Measurements from ENCODE around the gene LDHA. TPM values are rescaled to one million over a fixed set of nuclear protein-coding genes. Genes with fewer than 3 reads are reported as not detected.
A peak's percentile ranks its signal among the peaks of the same experiment; 100 is the strongest.
"Not testable (repeated sequence)": the region's sequence is repeated elsewhere in the genome, so short reads cannot be mapped to it uniquely, and the experiment has no call there.

The LDHA gene
- total RNA-seq, 1 donor from 2014 or later: 173 TPM

DNA sequence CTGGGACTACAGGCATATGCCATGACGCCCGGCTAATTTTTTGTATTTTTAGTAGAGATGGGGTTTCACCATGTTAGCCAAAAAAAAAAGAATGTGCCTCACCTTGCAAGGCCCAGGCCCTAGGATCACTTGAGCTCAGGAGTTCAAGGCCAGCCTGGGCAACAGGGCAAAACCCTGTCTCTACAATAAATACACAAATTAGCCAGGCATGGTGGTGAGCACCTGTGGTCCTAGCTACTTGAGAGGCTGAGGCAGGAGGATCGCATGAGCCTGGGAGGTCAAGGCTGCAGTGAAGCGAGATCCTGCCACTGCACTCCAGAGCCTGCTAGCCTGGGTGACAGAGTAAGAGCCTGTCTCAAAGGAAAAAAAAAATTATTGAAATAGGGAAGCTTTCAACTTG is 9.7 kb downstream of the LDHA start:
- Mint-ChIP-seq H3K9me3 (no peaks in the 10 kb centered on the region), H3K27me3 (no peaks in the 10 kb centered on the region), H3K36me3 (peaks cover 31% of the 10 kb centered on the region), H3K4me3 (no peak overlapping the region), H3K4me1 (ENCODE audit: unreplicated experiment) (no peaks in the 10 kb centered on the region), H3K27ac (no peak overlapping the region)
- DNase-seq (ENCODE audit: extremely low spot score, unreplicated experiment): peak; percentile 18
- TF ChIP-seq, protein P1, sequence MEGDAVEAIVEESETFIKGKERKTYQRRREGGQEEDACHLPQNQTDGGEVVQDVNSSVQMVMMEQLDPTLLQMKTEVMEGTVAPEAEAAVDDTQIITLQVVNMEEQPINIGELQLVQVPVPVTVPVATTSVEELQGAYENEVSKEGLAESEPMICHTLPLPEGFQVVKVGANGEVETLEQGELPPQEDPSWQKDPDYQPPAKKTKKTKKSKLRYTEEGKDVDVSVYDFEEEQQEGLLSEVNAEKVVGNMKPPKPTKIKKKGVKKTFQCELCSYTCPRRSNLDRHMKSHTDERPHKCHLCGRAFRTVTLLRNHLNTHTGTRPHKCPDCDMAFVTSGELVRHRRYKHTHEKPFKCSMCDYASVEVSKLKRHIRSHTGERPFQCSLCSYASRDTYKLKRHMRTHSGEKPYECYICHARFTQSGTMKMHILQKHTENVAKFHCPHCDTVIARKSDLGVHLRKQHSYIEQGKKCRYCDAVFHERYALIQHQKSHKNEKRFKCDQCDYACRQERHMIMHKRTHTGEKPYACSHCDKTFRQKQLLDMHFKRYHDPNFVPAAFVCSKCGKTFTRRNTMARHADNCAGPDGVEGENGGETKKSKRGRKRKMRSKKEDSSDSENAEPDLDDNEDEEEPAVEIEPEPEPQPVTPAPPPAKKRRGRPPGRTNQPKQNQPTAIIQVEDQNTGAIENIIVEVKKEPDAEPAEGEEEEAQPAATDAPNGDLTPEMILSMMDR (conservative IDR thresholded peaks at IDR 0.05): no peak

DNA sequence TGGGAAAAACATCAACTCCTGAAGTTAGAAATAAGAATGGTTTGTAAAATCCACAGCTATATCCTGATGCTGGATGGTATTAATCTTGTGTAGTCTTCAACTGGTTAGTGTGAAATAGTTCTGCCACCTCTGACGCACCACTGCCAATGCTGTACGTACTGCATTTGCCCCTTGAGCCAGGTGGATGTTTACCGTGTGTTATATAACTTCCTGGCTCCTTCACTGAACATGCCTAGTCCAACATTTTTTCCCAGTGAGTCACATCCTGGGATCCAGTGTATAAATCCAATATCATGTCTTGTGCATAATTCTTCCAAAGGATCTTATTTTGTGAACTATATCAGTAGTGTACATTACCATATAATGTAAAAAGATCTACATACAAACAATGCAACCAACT is 13.0 kb downstream of the LDHA start:
- H3K27me3 Mint-ChIP-seq; H3K4me3 Mint-ChIP-seq; DNase-seq (ENCODE audit: extremely low spot score, unreplicated experiment); H3K9me3 Mint-ChIP-seq; H3K27ac Mint-ChIP-seq; H3K4me1 Mint-ChIP-seq (ENCODE audit: unreplicated experiment): not testable (repeated sequence)
- peaks cover 24% of the 10 kb centered on the region for H3K36me3 Mint-ChIP-seq

DNA sequence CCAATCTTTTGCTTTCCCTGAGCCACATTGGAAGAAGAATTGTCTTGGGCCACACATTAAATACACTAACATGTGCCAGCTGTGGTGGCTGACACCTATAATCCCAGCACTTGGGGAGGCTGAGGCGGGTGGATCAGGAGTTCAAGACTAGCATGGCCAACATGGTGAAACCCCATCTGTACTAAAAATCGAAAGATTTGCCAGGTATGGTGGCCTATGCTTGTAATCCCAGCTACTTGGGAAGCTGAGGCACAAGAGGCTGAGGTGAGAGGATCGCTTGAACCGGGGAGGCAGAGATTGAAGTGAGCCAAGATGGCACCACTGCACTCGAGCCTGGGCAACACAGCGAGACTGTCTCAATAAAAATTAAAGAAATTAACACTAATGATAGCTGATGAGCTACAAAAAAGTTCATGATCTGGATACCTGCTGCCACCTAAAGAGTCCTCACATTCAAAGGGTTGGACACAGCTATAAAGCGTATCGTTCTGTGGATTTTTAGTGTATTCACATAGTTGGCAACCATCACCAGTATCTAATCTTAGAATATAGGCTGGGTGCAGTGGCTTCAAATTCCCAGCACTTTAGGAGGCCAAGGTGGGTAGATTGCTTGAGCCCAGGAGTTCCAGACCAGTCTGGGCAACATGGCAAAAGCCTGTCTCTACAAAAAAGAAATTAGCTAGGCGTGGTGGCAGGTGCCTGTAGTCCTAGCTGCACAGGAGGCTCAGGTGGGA is 14.4 kb downstream of the LDHA start:
- TF ChIP-seq, protein P1 (conservative IDR thresholded peaks at IDR 0.05): no peak
- H3K9me3 Mint-ChIP-seq: peaks cover 10% of the 10 kb centered on the region
- no peak overlapping the region for H3K27ac Mint-ChIP-seq
- peaks cover 5% of the 10 kb centered on the region for H3K4me1 Mint-ChIP-seq (ENCODE audit: unreplicated experiment)
- H3K36me3 Mint-ChIP-seq: peaks cover 12% of the 10 kb centered on the region
- H3K4me3 Mint-ChIP-seq: no peak overlapping the region
- no peak for DNase-seq (ENCODE audit: extremely low spot score, unreplicated experiment)
- peaks cover 3% of the 10 kb centered on the region for H3K27me3 Mint-ChIP-seq

DNA sequence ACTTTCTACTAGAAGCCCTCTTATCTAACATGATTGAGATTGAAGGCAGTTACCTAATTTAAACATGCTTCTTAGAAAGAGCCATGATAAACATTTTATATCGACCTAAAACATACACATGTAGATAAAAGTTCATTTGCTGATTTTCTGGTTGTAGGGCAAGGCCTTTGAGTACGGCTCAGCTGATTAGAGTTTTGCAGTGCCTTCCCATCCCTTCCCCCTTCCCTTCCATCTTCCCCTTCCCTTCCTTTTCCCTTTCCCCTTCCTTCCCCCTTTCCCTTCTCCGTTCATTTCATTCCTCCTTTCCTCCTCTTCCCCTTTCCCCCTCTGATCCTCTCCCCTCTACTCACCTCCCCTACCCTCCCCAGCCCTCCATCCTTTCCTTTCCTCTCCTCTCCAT is 22.1 kb downstream of the LDHA start:
- H3K9me3 Mint-ChIP-seq: peaks cover 4% of the 10 kb centered on the region
- no peak for DNase-seq (ENCODE audit: extremely low spot score, unreplicated experiment)
- H3K27ac Mint-ChIP-seq: no peak overlapping the region
- H3K36me3 Mint-ChIP-seq: no peaks in the 10 kb centered on the region
- H3K4me3 Mint-ChIP-seq: no peak overlapping the region
- no peaks in the 10 kb centered on the region for H3K27me3 Mint-ChIP-seq
- TF ChIP-seq, protein P1 (conservative IDR thresholded peaks at IDR 0.05): no peak
- peaks cover 5% of the 10 kb centered on the region for H3K4me1 Mint-ChIP-seq (ENCODE audit: unreplicated experiment)

DNA sequence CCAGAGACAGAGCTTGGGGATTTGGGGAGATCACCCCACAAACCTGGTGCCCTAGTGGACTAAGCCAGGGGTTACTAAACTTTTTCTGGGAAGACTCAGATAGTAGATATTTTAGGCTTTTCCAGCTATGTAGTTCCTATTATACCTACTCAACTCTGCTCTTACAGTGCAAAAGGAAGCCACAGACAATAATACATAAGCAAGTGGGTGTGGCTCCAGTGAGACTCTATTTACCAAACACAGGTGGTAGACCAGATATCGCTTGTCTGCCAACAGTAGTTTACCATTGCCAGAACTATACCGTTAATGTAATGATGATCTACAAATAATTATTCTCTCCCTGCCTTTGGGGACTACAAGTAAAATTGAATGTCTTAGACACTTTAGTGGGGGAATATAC is 24.7 kb downstream of the LDHA start:
- Mint-ChIP-seq H3K4me3 (no peak overlapping the region), H3K36me3 (no peaks in the 10 kb centered on the region), H3K27ac (no peak overlapping the region), H3K4me1 (ENCODE audit: unreplicated experiment) (no peaks in the 10 kb centered on the region), H3K9me3 (no peaks in the 10 kb centered on the region), H3K27me3 (no peaks in the 10 kb centered on the region)
- TF ChIP-seq, protein P1 (conservative IDR thresholded peaks at IDR 0.05): no peak
- no peak for DNase-seq (ENCODE audit: extremely low spot score, unreplicated experiment)

DNA sequence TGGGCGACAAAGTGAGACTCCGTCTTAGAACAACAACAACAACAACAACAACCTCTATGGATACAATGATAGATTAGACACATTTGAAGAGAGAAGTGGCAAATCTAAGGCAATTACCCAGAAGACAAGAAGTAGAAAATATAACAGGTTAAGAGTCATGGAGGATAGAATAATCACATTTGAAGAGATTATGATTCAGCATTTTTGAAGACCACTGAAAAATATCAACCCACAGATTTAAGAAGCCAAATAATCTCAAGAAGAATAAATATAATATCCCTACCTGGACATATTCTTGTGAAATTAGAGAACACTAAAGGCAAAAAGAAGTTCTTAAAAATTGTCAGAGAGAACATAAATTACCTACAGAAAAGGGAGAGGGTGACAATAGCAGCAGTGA is 25.7 kb downstream of the LDHA start:
- Mint-ChIP-seq H3K9me3 (no peaks in the 10 kb centered on the region), H3K4me1 (ENCODE audit: unreplicated experiment) (no peaks in the 10 kb centered on the region), H3K27me3 (no peaks in the 10 kb centered on the region), H3K36me3 (no peaks in the 10 kb centered on the region), H3K4me3 (no peak overlapping the region), H3K27ac (peak overlapping the region; percentile 65)
- no peak for DNase-seq (ENCODE audit: extremely low spot score, unreplicated experiment)
- TF ChIP-seq, protein P1 (conservative IDR thresholded peaks at IDR 0.05): no peak
